Measurements from ENCODE around the gene KRT77. TPM values are rescaled to one million over a fixed set of nuclear protein-coding genes. Genes with fewer than 3 reads are reported as not detected.

KRT77 gene
- total and polyA plus RNA-seq, 8 donors: 0.03 TPM; not detected in 7

DNA sequence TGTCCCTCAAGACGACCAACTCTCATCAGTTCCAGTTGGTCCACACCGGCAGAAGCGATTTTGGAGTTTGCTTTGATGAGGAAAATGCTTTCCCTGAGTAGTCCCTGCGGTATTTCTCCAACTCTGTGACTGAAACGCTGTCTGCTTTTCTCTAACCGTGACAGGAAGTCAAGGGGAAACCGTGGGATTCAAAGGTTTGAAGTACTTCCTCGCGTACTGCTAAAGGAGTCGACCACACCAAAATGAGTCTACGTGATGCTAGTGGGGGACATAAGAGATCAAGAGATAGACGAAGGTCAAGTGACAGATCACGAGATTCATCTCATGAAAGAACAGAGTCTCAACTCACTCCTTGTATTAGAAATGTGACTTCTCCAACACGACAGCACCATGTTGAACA, 45.3 kb upstream of the KRT77 start:
- DNase-seq: no peak
- Histone ChIP-seq H3K27me3 (peaks cover 0 to 44% (median 0%) of the 10 kb centered on the region in 3 donors), H3K9me3 (no peaks in the 10 kb centered on the region), H3K27ac (no peak overlapping the region), H3K4me1 (no peaks in the 10 kb centered on the region), H3K36me3 (no peaks in the 10 kb centered on the region), H3K4me3 (no peak overlapping the region)
- intact Hi-C loops (cut with DNase I; ENCODE audit: low total_unique reads): no loop called here
- TF ChIP-seq CTCF (IDR thresholded peaks at IDR 0.05) (no peak), POLR2AphosphoS5 (IDR thresholded peaks at IDR 0.05) (no peak), EP300 (IDR thresholded peaks at IDR 0.05) (no peak)
- 61 to 74% (median 70%) methylated on average over 14 of the region's 14 CpGs for WGBS, 5 donors

DNA sequence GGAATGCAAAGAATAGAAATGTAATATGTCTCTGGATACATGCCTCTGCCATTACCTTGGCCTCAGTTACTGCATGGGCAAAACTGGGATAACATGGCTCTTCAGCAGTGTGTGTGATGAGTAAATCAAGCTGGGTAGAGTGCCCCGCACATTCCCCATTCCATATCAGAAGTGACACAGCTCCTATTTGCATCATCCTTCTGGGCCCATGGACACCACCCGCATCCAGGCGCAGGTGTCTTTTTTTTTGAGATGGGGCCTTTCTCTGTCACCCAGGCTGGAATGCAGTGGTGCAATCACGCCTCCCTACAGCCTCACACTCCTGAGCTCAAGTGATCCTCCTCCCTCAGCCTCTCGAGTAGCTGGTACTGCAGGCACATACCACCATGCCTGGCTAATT, 42.2 kb upstream of the KRT77 start:
- Histone ChIP-seq H3K27me3 (peaks cover 0 to 49% (median 9%) of the 10 kb centered on the region in 3 donors), H3K9me3 (no peaks in the 10 kb centered on the region), H3K4me3 (no peak overlapping the region), H3K36me3 (no peaks in the 10 kb centered on the region), H3K27ac (no peak overlapping the region), H3K4me1 (no peaks in the 10 kb centered on the region)
- TF ChIP-seq POLR2A (IDR thresholded peaks at IDR 0.05) (no peak), POLR2AphosphoS5 (IDR thresholded peaks at IDR 0.05) (no peak), EP300 (IDR thresholded peaks at IDR 0.05) (no peak), CTCF (IDR thresholded peaks at IDR 0.05) (no peak)
- WGBS, 5 donors: 76 to 84% (median 79%) methylated on average over 5 of the region's 5 CpGs
- intact Hi-C loops (cut with DNase I; ENCODE audit: low total_unique reads): no loop called here
- DNase-seq: no peak

GRCh38 chr12:52744493-52745156, 41.3 kb upstream of the KRT77 start:
- no peaks in the 10 kb centered on the region for H3K36me3 ChIP-seq
- no peak for DNase-seq
- no peak overlapping the region for H3K27ac ChIP-seq
- H3K9me3 ChIP-seq: no peaks in the 10 kb centered on the region
- no peak overlapping the region for H3K4me3 ChIP-seq
- H3K4me1 ChIP-seq: no peaks in the 10 kb centered on the region
- peaks cover 0 to 55% (median 9%) of the 10 kb centered on the region in 3 donors for H3K27me3 ChIP-seq
- WGBS, 5 donors: 54 to 100% (median 76%) methylated on average over 1 of the region's 1 CpG
- no peak for TF ChIP-seq CTCF (IDR thresholded peaks at IDR 0.05)
- no peak for TF ChIP-seq POLR2A (IDR thresholded peaks at IDR 0.05)
- TF ChIP-seq POLR2AphosphoS5 (IDR thresholded peaks at IDR 0.05): no peak
- no peak for TF ChIP-seq EP300 (IDR thresholded peaks at IDR 0.05)
- intact Hi-C loops (cut with DNase I; ENCODE audit: low total_unique reads): no loop called here

DNA sequence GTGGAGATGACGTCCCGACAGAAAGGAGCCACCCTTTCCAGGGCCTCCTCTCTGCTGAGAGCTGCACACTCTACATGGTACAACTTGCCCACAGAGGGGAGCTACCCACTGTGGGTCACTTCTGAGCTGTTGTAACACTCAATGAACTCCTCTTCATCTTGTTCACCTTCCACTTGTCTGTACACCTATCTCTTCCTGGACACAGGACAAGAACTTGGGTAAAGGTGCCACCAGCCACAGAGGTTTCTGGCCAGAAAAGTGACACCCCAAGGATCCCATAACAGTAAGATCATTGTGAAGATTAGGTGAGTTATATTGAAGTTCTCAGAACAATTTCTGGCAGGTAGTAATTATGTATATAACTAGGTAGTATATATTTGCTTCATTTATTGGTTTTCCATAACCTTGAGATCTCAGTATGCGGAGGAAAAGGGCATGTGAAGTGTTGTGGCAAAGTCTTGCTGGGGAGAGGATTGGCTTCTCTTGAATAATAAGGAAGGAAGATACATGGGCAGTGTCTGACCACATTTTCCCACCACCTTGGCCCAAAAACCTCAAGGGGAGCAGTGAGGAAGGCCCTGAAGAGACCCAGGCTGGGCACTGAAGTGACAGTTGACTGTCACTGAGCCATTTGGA, 39.6 kb upstream of the KRT77 start:
- Histone ChIP-seq H3K27me3 (peaks cover 0 to 62% (median 9%) of the 10 kb centered on the region in 3 donors), H3K9me3 (no peaks in the 10 kb centered on the region), H3K27ac (no peak overlapping the region), H3K36me3 (no peaks in the 10 kb centered on the region), H3K4me3 (no peak overlapping the region), H3K4me1 (no peaks in the 10 kb centered on the region)
- intact Hi-C loops (cut with DNase I; ENCODE audit: low total_unique reads): no loop called here
- no peak for DNase-seq
- TF ChIP-seq CTCF (IDR thresholded peaks at IDR 0.05) (no peak), POLR2AphosphoS5 (IDR thresholded peaks at IDR 0.05) (no peak), EP300 (IDR thresholded peaks at IDR 0.05) (no peak), POLR2A (IDR thresholded peaks at IDR 0.05) (no peak)
- WGBS, 5 donors: 80 to 89% (median 84%) methylated on average over 3 of the region's 3 CpGs

Data from stomach (tissue), 9 donors.